ENCODE data around the gene CDK12.
A peak's percentile ranks its signal among the peaks of the same experiment; 100 is the strongest.
"Not testable (repeated sequence)": the region's sequence is repeated elsewhere in the genome, so short reads cannot be mapped to it uniquely, and the experiment has no call there.

The CDK12 gene

DNA sequence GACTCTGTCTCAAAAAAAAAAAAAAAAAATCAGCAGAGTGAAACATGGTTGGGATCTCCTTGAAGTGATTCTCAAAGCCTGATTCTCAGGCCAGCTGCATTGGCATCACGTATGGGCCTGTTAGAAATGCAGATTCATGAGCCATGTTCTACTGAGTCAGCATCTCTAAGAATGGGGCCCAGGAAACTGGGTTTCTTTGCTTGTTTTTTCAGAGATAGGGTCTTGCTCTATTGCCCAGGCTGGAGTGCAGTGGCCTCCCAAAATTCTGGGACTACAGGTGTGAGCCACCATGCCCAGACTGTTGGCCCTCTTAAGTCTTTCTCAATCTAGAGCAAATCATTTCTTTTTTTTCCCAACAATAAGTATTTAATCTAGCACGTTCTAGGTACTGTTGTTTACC lies 47.7 kb downstream of the CDK12 start:
- no peak for DNase-seq

DNA sequence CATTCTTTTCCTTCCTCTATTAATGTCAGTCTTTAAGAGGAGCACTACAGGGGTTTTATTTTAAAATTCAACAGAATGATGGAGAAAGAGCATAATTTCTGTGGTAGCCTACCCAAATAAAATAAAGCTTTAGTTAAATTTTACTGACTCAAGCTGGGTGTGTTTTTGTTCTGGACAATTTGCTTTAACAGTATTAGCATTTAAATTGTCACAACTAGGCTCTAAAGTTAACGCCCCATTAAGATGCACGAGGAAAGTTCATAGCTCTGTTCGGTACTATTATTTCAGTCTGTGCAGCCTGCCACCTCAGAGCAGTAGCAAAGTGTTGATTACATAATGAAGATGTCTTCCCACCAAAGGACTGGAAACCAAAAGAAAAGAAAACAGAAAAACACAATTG lies 52.0 kb downstream of the CDK12 start:
- no peak for DNase-seq

DNA sequence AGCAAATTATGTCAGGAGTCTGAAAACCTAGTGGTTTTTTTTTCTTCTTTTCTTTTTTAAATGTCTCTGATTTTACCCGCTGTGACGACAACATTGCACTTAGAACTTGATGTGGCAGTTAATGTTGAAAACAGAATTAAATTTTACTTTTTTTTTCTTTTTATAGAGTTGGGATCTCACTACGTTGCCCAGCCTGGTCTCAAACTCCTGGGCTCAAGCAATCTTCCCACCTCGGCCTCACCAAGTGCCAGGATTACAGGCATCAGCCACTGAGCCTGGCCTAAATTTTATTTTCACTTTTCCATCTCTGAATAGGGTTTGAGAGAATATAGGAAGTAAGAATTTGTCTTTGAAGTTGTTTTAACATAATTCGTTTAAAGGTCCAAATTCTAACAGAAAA lies 52.6 kb downstream of the CDK12 start:
- no peak for DNase-seq

DNA sequence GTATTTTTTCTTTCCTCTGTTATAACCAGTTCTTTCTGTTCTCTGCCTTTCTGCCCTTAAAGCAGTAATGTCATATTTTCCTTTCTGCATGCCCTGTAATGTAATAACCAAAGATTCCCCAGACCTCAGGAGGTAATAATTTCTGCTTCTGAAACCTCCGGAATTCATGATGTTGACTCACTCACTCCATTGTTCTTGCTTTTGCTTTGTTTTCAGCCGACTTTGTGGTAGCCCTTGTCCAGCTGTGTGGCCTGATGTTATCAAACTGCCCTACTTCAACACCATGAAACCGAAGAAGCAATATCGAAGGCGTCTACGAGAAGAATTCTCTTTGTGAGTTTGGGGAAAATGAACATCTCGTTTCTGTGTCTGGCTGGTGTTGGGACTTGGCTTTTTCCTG lies 55.9 kb downstream of the CDK12 start:
- DNase-seq = no peak

DNA sequence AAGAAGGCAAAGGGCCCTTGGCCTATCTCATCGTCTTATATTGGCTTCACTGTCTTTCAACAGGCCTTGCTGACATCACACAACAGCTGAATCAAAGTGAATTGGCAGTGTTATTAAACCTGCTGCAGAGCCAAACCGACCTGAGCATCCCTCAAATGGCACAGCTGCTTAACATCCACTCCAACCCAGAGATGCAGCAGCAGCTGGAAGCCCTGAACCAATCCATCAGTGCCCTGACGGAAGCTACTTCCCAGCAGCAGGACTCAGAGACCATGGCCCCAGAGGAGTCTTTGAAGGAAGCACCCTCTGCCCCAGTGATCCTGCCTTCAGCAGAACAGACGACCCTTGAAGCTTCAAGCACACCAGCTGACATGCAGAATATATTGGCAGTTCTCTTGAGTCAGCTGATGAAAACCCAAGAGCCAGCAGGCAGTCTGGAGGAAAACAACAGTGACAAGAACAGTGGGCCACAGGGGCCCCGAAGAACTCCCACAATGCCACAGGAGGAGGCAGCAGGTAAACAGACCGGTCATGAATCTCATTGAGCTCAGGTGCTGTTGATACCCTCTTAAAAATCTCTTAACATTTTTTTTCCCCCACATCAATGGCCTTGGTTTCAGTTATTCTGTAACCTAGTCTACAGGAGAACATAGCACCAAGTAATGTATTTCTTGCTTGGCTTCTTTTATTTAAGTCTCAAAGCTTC lies 64.7 kb downstream of the CDK12 start:
- no peak for DNase-seq

DNA sequence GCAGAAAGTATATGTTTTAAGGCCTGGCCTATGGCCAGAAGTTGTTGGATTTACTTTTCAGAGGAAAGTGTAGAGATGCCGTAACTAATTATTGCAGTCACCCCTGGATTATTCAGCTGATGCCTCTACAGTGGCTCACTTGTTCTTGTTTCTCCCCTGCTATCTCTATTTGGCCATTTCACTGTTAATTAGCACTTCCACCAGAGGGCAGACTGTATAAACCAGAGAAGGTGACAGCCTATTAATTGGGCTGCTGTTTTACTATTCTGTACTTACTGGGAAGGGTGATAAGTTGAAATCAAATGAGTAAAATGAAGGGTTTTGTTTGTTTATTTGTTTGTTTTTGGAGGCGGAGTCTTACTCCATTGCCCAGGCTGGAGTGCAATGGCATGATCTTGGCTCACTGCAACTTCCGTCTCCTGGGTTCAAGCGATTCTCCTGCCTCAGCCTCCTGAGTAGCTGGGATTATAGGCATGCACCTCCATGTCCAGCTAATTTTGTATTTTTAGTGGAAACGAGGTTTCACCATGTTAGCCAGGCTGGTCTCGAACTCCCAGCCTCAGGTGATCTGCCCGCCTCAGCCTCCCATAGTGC lies 66.0 kb downstream of the CDK12 start:
- DNase-seq = peak; percentile 59

DNA sequence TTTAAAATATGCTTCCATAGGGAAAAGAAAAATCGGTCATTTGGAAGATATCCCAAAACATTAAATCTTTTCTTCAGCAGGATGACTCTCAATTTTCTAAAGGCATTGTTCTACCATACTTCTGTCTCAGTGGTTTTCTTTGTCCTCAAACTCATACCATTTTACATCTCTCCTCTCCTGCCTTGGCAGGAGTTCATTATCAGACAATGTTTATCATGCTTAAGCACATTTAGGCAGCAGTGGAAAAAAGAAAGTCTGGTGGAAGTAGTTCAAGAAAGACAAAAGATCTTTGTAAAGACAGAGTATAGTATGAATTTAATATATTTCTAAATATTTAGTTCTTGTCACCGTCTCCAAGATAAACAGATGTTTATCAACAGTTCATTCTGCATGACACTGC lies 68.2 kb downstream of the CDK12 start:
- DNase-seq = no peak

DNA sequence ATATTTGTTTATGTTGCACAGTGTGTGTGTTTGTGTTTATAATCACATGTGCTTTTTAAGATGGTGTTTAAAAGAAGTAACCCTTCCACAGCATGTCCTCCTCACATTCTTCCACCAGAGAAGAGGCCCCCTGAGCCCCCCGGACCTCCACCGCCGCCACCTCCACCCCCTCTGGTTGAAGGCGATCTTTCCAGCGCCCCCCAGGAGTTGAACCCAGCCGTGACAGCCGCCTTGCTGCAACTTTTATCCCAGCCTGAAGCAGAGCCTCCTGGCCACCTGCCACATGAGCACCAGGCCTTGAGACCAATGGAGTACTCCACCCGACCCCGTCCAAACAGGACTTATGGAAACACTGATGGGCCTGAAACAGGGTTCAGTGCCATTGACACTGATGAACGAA lies 69.2 kb downstream of the CDK12 start:
- DNase-seq = no peak

DNA sequence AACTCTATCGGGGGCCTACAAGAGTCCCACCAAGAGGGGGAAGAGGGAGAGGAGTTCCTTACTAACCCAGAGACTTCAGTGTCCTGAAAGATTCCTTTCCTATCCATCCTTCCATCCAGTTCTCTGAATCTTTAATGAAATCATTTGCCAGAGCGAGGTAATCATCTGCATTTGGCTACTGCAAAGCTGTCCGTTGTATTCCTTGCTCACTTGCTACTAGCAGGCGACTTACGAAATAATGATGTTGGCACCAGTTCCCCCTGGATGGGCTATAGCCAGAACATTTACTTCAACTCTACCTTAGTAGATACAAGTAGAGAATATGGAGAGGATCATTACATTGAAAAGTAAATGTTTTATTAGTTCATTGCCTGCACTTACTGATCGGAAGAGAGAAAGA lies 70.0 kb downstream of the CDK12 start:
- DNase-seq = no peak

DNA sequence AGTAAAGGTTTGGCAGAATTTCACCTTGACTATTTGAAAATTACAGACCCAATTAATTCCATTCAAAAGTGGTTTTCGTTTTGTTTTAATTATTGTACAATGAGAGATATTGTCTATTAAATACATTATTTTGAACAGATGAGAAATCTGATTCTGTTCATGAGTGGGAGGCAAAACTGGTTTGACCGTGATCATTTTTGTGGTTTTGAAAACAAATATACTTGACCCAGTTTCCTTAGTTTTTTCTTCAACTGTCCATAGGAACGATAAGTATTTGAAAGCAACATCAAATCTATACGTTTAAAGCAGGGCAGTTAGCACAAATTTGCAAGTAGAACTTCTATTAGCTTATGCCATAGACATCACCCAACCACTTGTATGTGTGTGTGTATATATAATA lies 72.6 kb downstream of the CDK12 start:
- DNase-seq = no peak

DNA sequence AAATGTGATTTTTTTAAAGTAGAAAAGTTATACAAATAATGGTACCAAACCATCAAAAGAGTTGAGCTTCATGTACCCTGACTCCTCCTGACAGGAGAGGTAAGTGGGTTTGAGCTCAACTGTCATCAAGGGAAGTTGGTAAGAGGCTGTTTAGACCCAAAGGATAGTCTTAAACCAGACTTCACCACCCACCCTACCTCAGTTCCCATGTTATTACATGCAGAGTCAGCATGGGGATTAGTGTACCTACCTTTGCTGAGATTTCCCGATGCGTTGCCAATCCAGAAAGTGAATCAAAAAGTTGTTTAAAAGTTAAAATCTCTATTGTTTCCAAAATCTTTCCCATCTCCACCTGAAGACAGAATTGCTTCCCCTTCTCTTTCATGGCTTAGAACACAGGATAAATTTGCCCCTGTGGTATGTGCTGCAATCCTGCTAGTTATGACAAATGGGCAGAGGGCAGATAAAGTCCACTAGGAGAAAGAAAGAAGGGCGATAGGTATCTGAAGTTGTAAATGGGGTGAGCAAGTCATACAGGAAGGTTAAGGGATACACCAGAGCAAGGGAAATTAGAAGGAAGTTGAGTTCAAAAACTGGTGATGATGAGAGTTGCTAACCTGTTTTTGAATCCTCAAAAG lies 73.6 kb downstream of the CDK12 start:
- DNase-seq = no peak

DNA sequence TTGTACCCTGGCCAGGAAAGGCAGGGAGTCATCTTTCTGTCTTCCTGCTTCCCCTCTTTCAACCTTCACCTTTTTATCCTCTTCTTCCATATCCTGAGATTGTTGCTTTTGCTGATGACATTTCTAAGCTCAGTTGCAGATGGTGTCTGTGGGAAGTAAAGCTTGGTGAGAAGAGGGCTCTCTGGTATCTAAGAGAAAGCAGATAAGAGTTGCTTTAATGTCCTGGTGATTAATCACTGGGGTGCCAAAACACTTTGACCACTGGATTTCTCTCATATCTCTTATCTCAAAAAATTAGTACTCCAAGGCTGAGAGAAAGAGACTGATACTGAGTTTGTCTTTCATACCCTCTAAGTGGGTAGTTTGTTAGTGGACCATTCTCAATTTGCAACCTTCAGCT lies 75.2 kb downstream of the CDK12 start:
- DNase-seq = no peak

DNA sequence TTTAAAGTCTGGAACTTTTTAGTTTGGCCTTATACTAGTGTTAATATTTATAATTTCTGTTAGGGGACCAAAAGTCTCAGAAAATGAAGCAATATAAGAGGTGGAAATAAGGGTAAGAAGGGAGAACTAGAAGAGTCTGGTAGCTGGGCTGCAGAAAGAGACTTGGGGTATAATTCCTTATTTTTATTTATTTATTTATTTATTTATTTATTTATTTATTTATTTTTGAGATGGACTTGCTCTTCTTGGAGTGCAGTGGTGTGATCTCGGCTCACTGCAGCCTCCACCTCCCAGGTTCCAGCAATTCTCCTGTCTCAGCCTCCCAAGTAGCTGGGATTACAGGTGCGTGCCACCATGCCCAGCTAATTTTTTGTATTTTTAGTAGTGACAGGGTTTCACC lies 76.1 kb downstream of the CDK12 start:
- not testable (repeated sequence) for DNase-seq

DNA sequence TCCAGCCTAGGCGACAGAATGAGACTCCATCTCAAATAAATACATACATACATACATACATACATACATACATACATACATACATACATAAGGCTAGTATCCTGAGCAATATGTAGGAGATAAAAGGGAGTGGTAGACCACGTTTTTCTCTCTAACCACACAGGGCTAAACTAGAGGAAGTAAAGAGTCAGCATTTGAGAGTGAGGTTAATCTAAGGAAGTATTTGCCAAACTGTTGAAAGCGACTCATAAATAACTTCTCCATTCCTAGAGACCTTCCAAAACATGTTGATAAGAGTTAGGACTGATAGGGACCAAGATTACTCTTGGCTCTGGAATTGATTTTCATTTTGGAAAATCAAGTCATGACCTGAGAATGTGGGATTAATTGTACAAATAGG lies 77.6 kb downstream of the CDK12 start:
- no peak for DNase-seq

DNA sequence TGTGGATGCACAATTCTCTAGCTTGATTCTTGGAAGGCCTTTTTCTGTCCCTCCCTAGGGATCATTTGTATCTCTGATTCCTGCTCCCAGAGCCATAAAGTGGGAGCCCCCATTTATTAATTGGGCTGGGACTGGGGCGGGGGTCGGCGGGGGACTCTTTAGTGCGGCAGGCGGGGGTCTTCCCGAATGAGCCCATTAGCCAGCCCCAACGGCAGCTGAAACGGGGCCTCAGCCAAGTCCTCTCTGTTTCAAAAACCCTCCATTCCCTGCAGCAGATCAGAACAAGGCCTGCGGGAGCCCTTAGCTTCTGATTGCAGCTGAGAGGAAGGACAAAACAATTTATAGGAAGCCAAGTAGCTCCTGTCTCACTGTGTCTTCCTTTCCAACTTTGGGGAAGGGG lies 79.3 kb downstream of the CDK12 start:
- no peak for DNase-seq

DNA sequence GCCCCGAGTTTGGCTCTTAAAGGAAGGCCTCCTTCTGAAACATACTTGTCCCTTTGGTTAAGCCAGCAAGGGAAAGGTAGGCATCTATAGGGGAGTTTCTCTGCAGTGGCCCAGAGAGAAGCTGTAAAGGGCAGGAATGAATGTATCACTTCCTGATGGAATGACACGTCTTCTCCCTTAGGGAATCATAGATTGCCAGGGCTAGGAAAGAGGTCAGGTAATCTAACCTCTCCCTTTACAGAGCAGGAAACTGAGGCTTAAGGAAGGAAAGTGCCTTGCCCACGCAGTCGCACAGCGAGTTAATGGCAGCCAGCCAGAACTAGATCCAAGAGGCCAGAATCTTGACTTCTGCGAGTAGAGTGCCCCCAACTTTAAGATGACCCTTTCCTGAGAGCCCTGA lies 80.4 kb downstream of the CDK12 start:
- DNase-seq = no peak

DNA sequence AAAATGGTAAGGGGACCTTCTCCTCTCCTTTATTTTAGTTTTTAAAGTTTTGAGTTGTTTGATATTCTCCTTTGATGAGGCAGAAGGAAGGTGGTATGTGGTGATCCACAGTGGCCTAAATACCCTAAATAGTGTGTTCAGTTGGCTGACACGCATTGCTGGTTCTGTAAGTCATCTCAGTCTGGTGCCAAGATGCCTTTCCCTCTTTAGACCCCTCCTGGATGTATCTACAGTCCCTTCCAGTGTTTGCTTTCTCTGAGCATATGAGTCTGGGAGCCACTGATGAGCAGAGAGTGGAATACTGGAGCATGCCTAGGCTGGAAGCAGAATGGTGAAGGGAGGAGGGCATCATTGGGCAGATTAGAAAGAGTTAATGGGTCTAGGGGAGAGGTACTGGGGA lies 81.9 kb downstream of the CDK12 start:
- no peak for DNase-seq

DNA sequence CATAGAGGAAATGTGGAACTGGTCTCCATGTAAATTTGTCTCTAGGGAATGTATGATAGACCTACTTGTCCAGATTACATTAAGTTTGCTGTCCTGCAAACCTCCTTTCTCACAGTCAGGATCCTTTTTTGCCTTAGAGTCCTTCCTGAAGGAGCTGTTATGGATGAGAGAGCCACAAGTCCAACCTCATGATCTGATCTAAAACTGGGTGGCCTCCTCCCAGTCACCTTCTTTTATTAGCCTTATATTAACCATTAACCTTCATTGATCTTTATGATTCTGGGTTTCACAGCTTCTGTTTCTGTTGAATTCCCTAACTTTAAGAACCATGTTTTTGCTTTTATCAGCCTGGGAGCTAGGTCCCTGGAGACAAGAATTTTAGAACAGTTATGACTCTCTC lies 82.4 kb downstream of the CDK12 start:
- no peak for DNase-seq

DNA sequence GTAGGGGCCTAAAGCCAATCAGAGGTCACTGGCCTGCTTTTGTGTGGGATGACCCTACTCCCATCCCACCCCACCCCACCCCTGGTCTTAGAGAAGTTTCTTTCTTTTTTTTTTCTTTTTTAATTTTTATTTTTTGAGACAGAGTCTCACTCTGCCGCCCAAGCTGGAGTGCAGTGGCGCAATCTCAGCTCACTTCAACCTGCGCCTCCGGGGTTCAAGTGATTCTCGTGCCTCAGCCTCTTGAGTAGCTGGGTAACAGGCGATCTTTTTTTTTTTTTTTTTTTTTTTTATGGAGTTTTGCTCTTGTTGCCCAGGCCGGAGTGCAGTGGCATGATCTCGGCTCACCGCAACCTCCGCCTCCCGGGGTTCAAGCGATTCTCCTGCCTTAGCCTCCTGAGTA lies 83.1 kb downstream of the CDK12 start:
- DNase-seq = not testable (repeated sequence)

DNA sequence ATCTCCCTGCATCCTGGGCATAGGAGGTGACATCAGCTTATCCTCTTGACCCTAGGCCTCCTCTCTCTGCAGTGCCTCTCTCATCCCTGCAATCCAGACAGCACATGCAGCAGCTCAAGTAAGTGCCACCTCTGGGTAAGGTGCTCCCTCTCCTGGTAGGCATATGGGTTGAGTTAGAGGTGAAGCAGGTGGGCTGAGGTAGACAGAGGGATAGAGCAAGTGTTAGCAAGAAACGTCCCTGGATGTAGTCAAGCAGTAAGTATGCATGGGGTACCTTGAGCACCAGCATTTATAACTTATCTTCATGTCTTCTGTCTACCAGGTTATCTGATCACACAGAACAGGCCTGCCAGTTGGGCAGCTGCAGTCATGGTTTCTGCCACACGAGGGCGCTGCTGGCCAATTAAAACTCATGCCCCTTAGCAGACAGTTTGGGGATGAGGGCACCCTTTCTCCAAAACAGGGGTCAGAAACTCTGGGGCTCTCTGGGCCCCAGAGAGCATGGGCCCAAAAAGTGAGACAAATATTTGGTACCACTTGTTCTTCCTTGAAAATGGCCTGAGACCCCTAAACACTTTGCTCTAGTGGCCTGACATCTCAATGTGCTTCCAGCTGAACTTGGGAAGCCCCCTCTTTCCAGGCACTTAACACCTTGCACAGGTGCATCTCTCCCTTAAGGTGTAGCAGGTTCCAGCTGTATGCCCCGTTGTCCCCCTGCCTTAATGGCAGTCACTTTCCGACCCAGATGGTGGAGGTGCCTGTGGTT lies 86.6 kb downstream of the CDK12 start:
- peak; percentile 70 for DNase-seq

DNA sequence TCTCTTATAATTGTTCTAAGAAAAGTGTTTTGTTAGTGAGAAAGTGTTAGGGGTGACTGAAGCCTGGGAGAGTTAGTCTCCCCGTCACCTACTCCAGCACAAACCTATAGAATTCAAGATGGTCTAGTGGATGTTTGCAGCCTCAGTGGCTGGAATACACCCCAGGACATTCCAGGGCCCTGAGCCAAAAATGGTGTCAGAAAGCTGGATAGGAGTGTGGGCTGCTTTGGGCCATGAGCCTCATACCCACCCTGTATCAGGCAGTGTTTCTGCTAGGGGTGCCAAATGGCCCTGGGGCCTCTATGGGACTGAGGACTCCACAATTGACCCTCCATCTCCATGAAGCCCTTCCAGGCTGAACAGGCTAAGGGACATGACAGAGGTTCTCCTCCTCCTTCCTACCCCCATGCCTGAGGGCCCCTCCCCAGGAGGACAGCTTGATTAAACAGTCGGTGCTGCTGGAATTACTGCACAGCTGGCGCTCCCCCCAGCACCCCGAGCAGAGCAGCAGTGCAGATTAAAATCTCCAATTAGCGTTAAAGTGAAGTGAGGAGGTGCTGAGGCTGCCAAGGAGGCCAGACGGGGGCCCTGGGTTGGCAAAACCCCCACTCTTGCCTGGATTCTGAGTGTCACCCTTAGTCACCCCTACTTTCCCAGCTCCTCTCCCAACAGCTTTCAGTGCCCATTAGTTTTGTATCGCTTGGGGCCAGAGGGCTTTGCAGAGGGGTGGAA lies 87.4 kb downstream of the CDK12 start:
- peak; percentile 71 for DNase-seq

DNA sequence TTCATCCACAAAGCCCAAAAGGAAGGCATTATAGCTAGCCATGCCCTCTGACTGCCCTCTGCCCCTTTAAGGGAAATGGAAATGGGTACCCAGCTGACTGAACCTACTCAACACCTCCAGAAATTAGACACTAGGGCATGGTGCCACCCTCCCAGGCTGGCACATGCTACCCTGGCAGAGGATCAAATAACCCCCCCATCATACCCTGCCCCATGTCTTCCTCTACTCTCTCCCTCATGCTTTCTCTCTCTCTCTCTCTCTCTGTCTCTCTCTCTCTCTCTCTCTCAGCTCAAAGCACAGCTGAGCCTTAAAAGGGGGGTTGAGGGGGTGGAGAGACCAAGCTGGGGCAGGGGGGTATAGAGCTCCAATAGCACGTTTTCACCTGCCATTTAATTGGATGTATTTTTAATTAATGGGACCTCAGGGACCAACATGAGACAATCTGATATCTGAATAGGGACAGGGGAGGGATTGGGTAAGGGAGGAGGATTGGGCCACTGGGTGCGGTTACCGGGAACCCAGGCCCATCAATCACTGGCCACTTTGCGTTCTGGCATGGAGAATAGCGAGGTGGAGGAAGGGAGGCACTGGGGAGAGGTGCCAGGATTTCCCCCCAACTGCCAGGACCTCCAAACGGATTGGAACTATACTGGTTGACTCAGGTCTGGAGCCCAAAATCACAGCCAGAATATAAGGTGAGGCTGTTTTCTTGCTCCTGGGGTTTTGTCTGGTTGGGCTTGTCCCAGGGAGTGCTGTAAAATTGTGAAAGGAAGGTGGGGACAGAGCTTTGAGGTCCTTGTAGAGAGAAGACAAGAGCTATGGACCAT lies 88.7 kb downstream of the CDK12 start:
- DNase-seq = peak; percentile 57
